GM19239 (cell line): Measurements from ENCODE around the gene TSPAN32.

Experiments used
- DNase-seq: peaks from one replicate; pipeline ENCODE4 v3.0.0; 2011; ENCODE audit warnings: low spot score; ENCODE audit not compliant: insufficient read length
- FAIRE-seq: peaks from 2 replicates; lab custom pipeline; 2011; peaks lifted over from hg19 to GRCh38; lab: Jason Lieb, UNC

The TSPAN32 gene

GRCh38 chr11:2313051-2313951 lies 11.5 kb downstream of the TSPAN32 start:
- FAIRE-seq (no peak), DNase-seq (no peak)

- DNase-seq = no peak
Observed at GRCh38 chr11:2314136-2314524, 12.3 kb downstream of the TSPAN32 start.

GRCh38 chr11:2314525-2315394 lies 12.9 kb downstream of the TSPAN32 start:
- DNase-seq = no peak
- no peak for FAIRE-seq

More at GRCh38 chr11:2314136-2314524, 12.3 kb downstream of the TSPAN32 start:
- no peak for FAIRE-seq

- FAIRE-seq = no peak
- DNase-seq = no peak
Observed at GRCh38 chr11:2315395-2316168, 13.8 kb downstream of the TSPAN32 start.

GRCh38 chr11:2316169-2316962 lies 14.6 kb downstream of the TSPAN32 start:
- DNase-seq = no peak
- FAIRE-seq = no peak

- FAIRE-seq (no peak), DNase-seq (no peak)
Observed at GRCh38 chr11:2316963-2317244, 15.1 kb downstream of the TSPAN32 start.

- DNase-seq (no peak), FAIRE-seq (no peak)
Observed at GRCh38 chr11:2317354-2318050, 15.7 kb downstream of the TSPAN32 start.

- DNase-seq = no peak
- FAIRE-seq = no peak
Observed at GRCh38 chr11:2318123-2318522, 16.3 kb downstream of the TSPAN32 start.

GRCh38 chr11:2318707-2319106 lies 16.9 kb downstream of the TSPAN32 start:
- FAIRE-seq = no peak
- DNase-seq = no peak

GRCh38 chr11:2319791-2320472 lies 18.1 kb downstream of the TSPAN32 start:
- FAIRE-seq (no peak), DNase-seq (no peak)

GRCh38 chr11:2320568-2321310 lies 18.9 kb downstream of the TSPAN32 start:
- FAIRE-seq = no peak

GRCh38 chr11:2321311-2321683 lies 19.5 kb downstream of the TSPAN32 start:
- FAIRE-seq (no peak), DNase-seq (no peak)

More at GRCh38 chr11:2320568-2321310, 18.9 kb downstream of the TSPAN32 start:
- no peak for DNase-seq

- DNase-seq (no peak), FAIRE-seq (no peak)
Observed at GRCh38 chr11:2325123-2325522, 23.3 kb downstream of the TSPAN32 start.

- DNase-seq (no peak), FAIRE-seq (no peak)
Observed at GRCh38 chr11:2325719-2326118, 23.9 kb downstream of the TSPAN32 start.

GRCh38 chr11:2327032-2327431 lies 25.2 kb downstream of the TSPAN32 start:
- no peak for FAIRE-seq
- no peak for DNase-seq

- FAIRE-seq (no peak), DNase-seq (no peak)
Observed at GRCh38 chr11:2328021-2328420, 26.2 kb downstream of the TSPAN32 start.

- DNase-seq (no peak), FAIRE-seq (no peak)
Observed at GRCh38 chr11:2328656-2329354, 27.0 kb downstream of the TSPAN32 start.
